ENCODE measurements around the gene LRMDA.

DNA sequence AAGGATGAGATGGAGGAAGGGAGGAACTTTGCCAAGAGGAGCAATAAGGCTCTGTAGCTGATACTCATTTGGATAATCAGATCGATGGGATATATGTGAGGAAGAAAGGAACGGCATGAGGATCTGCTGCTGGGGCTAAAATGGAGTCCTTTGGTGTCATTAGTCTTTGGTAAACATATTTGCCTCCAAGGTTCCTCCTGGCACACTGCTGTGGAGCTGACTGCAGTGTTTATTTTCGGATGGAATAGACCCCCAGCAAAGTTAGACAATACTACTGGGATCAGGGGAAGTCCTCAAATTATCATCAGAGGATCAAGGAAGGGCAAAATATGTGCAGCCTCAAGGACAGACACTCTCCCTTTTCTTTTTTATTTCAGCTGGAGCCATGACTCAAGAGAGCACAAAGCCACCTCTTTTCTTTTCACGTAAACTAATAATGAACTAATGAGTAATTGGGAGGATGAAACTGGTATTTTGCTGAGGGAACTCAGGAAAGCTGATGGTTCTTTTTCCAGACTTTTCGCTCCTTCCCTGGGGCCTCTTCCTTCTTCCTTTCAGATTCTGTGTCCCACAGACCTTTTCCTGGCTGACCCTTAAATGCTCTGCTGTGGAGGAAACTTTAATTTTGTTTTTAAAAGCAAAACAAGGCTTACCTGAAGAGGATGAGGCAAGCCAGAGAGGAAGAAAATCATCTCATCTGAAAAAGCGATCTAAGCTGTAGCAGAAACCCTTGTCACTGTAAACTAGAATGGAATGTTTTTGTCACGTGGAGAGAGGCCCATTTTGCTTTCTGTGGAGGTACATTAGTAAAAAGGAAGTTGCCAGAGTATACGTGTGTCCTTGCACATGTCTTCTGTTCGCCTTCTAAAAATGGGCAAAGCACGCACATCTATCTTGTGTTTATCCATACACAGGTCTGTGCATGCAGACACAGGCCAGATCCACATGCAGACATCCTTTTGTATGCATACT is 33.3 kb downstream of the LRMDA start:
- TF ChIP-seq, protein P1, sequence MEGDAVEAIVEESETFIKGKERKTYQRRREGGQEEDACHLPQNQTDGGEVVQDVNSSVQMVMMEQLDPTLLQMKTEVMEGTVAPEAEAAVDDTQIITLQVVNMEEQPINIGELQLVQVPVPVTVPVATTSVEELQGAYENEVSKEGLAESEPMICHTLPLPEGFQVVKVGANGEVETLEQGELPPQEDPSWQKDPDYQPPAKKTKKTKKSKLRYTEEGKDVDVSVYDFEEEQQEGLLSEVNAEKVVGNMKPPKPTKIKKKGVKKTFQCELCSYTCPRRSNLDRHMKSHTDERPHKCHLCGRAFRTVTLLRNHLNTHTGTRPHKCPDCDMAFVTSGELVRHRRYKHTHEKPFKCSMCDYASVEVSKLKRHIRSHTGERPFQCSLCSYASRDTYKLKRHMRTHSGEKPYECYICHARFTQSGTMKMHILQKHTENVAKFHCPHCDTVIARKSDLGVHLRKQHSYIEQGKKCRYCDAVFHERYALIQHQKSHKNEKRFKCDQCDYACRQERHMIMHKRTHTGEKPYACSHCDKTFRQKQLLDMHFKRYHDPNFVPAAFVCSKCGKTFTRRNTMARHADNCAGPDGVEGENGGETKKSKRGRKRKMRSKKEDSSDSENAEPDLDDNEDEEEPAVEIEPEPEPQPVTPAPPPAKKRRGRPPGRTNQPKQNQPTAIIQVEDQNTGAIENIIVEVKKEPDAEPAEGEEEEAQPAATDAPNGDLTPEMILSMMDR (conservative IDR thresholded peaks at IDR 0.05; ENCODE audit: low read length): no peak
- TF ChIP-seq EZH2phosphoT487 (IDR thresholded peaks at IDR 0.05; ENCODE audit: borderline replicate concordance): no peak

All from Loucy (cell line).